SK-N-SH treated with all-trans-retinoic acid at 6 μM for 48 hours (cell line): Measurements from ENCODE around the gene SIX2.

Experiments
- ATAC-seq: fragments of 200-7000 bp; cut with Tn5 transposase; 3 replicates; pipeline ENCODE4 v1.9.1; 2020; ENCODE audit warnings: mild to moderate bottlenecking, moderate library complexity
- ARNTL ChIP-seq: fragments of 450-650 bp; formaldehyde crosslinking; IDR thresholded peaks from 2 replicates; pipeline ENCODE4 v1.5.0; 2020; ENCODE audit warnings: low read depth, mild to moderate bottlenecking, moderate library complexity, borderline replicate concordance
- BACH2 ChIP-seq: fragments of 250-450 bp; sonication (Bioruptor Pico); IDR thresholded peaks from 2 replicates; pipeline ENCODE4 v1.9.0; 2021; ENCODE audit warnings: mild to moderate bottlenecking, borderline replicate concordance
- CSDC2 ChIP-seq: fragments of 250-450 bp; sonication (Bioruptor Pico); IDR thresholded peaks from 2 replicates; pipeline ENCODE4 v1.5.0; 2020; ENCODE audit warnings: mild to moderate bottlenecking, moderate library complexity
- ESRRG ChIP-seq: fragments of 250-450 bp; sonication (Bioruptor Pico); IDR thresholded peaks from 2 replicates; pipeline ENCODE4 v1.6.1; 2021; ENCODE audit warnings: mild to moderate bottlenecking
- GLIS3 ChIP-seq: fragments of 250-450 bp; sonication (Bioruptor Pico); IDR thresholded peaks from 2 replicates; pipeline ENCODE4 v1.5.0; 2020; ENCODE audit warnings: mild to moderate bottlenecking, moderate library complexity
- OSR1 ChIP-seq: fragments of 250-450 bp; sonication (Bioruptor Pico); IDR thresholded peaks from 2 replicates; pipeline ENCODE4 v1.8.0; 2022; ENCODE audit warnings: moderate library complexity, mild to moderate bottlenecking, inconsistent platforms
- POU6F1 ChIP-seq: fragments of 250-450 bp; sonication (Bioruptor Pico); IDR thresholded peaks from 2 replicates; pipeline ENCODE4 v1.8.0; 2021; ENCODE audit warnings: low read depth, mild to moderate bottlenecking, moderate library complexity, borderline replicate concordance
- PPARA ChIP-seq: fragments of 250-450 bp; sonication (Bioruptor Pico); IDR thresholded peaks from 2 replicates; pipeline ENCODE4 v1.5.0; 2020; ENCODE audit warnings: mild to moderate bottlenecking, borderline replicate concordance
- SNAI2 ChIP-seq: fragments of 250-450 bp; sonication (Bioruptor Pico); IDR thresholded peaks from 2 replicates; pipeline ENCODE4 v1.5.0; 2020; ENCODE audit warnings: mild to moderate bottlenecking, moderate library complexity
- ZC3H10 ChIP-seq: fragments of 250-450 bp; sonication (Bioruptor Pico); IDR thresholded peaks from 2 replicates; pipeline ENCODE4 v1.5.1; 2021; ENCODE audit warnings: mild to moderate bottlenecking, moderate library complexity
- ZFP3 ChIP-seq: fragments of 250-450 bp; sonication (Bioruptor Pico); IDR thresholded peaks from 2 replicates; pipeline ENCODE4 v1.5.0; 2020; ENCODE audit warnings: mild to moderate bottlenecking, moderate library complexity
- ZFP30 ChIP-seq: fragments of 450-650 bp; formaldehyde crosslinking; IDR thresholded peaks from 2 replicates; pipeline ENCODE4 v1.5.0; 2022; ENCODE audit warnings: mild to moderate bottlenecking, moderate library complexity
- ZNF565 ChIP-seq: fragments of 450-650 bp; formaldehyde crosslinking; conservative IDR thresholded peaks from 2 replicates; pipeline ENCODE4 v1.5.0; 2020; ENCODE audit warnings: low read depth, mild to moderate bottlenecking, moderate library complexity
- ZNF70 ChIP-seq: fragments of 450-650 bp; formaldehyde crosslinking; IDR thresholded peaks from 2 replicates; pipeline ENCODE4 v1.5.0; 2020; ENCODE audit warnings: mild to moderate bottlenecking, moderate library complexity
- ZNF8 ChIP-seq: fragments of 450-650 bp; formaldehyde crosslinking; IDR thresholded peaks from 2 replicates; pipeline ENCODE4 v1.5.0; 2020; ENCODE audit warnings: mild to moderate bottlenecking, moderate library complexity
- TF ChIP-seq, protein P1 (sequence below): fragments of 250-450 bp; sonication (Bioruptor Pico); IDR thresholded peaks from 2 replicates; pipeline ENCODE4 v1.5.0; 2020; ENCODE audit warnings: mild to moderate bottlenecking, moderate library complexity
- TF ChIP-seq, protein P2 (sequence below): fragments of 250-450 bp; sonication (Bioruptor Pico); IDR thresholded peaks from 2 replicates; pipeline ENCODE4 v1.8.0; 2020; ENCODE audit warnings: mild to moderate bottlenecking, moderate library complexity, borderline replicate concordance
- TF ChIP-seq, protein P3 (sequence below): fragments of 250-450 bp; sonication (Bioruptor Pico); IDR thresholded peaks from 2 replicates; pipeline ENCODE4 v1.5.1; 2021; ENCODE audit warnings: mild to moderate bottlenecking, moderate library complexity

Gene SIX2

DNA sequence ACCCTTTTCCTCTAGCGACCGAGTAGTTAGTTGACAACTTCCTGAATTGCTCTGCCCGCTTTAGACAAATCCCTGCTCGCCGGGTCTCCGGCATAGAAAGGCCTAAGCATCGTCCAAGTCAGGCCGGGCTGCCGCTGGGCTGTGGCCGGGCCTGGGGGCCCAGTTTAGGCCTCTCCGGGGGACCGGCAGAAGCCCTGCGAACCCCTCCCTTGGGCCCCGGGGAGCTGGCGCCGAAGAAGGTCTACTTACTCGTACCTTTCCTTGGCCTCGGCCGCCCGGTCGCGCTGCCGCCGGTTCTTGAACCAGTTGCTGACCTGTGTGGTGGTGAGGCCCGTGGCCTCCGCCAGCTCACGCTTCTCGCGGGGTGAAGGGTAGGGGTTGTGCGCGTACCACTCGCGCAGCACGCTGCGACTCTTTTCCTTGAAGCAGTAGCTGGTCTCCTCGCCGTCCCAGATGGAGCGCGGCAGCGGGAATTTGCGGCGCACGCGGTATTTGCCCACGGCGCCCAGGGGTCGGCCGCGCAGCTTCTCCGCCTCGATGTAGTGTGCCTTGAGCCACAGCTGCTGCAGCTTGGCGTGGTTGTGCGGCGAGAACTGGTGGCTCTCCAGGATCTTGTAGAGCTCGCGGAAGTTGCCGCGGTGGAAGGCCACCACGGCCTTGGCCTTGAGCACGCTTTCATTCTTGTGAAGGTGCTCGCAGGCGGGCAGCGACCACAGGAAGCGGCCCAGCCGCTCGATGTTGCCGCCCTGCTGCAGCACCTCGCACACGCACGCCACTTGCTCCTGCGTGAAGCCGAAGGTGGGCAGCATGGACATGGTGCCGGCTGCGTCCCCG, 739 bp downstream of the SIX2 start:
- no peak for ATAC-seq
- TF ChIP-seq ZNF8 (CRISPR knock-in tag): no peak
- TF ChIP-seq OSR1: no peak
- no peak for TF ChIP-seq ZNF565 (CRISPR knock-in tag)
- TF ChIP-seq PPARA: no peak
- TF ChIP-seq ZFP3 (CRISPR knock-in tag): no peak
- TF ChIP-seq CSDC2 (CRISPR knock-in tag): no peak
- TF ChIP-seq, all 23 proteins: peak for 0

DNA sequence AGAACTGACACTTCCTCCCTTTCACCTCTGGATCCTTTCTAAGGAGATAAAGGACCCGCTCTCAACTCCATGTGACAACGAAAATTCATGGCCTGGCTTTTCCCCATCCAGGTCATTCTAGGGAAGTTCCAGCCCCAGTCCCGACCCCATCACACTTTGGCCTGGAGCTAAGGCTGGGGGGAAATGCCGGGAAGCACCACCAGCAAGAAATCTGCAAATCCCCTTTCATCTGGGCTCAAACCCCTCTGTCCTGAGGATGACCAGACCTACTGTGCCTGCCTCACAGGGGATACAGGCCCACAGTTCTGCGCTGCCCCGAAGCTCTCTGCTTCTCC, 1.3 kb downstream of the SIX2 start:
- no peak for TF ChIP-seq ZC3H10 (CRISPR knock-in tag)
- no peak for TF ChIP-seq PPARA
- no peak for TF ChIP-seq ZNF8 (CRISPR knock-in tag)
- no peak for TF ChIP-seq CSDC2 (CRISPR knock-in tag)
- TF ChIP-seq, protein P1, sequence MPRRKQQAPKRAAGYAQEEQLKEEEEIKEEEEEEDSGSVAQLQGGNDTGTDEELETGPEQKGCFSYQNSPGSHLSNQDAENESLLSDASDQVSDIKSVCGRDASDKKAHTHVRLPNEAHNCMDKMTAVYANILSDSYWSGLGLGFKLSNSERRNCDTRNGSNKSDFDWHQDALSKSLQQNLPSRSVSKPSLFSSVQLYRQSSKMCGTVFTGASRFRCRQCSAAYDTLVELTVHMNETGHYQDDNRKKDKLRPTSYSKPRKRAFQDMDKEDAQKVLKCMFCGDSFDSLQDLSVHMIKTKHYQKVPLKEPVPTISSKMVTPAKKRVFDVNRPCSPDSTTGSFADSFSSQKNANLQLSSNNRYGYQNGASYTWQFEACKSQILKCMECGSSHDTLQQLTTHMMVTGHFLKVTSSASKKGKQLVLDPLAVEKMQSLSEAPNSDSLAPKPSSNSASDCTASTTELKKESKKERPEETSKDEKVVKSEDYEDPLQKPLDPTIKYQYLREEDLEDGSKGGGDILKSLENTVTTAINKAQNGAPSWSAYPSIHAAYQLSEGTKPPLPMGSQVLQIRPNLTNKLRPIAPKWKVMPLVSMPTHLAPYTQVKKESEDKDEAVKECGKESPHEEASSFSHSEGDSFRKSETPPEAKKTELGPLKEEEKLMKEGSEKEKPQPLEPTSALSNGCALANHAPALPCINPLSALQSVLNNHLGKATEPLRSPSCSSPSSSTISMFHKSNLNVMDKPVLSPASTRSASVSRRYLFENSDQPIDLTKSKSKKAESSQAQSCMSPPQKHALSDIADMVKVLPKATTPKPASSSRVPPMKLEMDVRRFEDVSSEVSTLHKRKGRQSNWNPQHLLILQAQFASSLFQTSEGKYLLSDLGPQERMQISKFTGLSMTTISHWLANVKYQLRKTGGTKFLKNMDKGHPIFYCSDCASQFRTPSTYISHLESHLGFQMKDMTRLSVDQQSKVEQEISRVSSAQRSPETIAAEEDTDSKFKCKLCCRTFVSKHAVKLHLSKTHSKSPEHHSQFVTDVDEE (CRISPR knock-in tag): no peak
- TF ChIP-seq, protein P2, sequence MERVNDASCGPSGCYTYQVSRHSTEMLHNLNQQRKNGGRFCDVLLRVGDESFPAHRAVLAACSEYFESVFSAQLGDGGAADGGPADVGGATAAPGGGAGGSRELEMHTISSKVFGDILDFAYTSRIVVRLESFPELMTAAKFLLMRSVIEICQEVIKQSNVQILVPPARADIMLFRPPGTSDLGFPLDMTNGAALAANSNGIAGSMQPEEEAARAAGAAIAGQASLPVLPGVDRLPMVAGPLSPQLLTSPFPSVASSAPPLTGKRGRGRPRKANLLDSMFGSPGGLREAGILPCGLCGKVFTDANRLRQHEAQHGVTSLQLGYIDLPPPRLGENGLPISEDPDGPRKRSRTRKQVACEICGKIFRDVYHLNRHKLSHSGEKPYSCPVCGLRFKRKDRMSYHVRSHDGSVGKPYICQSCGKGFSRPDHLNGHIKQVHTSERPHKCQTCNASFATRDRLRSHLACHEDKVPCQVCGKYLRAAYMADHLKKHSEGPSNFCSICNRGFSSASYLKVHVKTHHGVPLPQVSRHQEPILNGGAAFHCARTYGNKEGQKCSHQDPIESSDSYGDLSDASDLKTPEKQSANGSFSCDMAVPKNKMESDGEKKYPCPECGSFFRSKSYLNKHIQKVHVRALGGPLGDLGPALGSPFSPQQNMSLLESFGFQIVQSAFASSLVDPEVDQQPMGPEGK (CRISPR knock-in tag): no peak
- no peak for TF ChIP-seq GLIS3 (CRISPR knock-in tag)
- TF ChIP-seq, protein P3, sequence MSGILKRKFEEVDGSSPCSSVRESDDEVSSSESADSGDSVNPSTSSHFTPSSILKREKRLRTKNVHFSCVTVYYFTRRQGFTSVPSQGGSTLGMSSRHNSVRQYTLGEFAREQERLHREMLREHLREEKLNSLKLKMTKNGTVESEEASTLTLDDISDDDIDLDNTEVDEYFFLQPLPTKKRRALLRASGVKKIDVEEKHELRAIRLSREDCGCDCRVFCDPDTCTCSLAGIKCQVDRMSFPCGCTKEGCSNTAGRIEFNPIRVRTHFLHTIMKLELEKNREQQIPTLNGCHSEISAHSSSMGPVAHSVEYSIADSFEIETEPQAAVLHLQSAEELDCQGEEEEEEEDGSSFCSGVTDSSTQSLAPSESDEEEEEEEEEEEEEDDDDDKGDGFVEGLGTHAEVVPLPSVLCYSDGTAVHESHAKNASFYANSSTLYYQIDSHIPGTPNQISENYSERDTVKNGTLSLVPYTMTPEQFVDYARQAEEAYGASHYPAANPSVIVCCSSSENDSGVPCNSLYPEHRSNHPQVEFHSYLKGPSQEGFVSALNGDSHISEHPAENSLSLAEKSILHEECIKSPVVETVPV (CRISPR knock-in tag): no peak
- TF ChIP-seq ZNF565 (CRISPR knock-in tag): no peak
- TF ChIP-seq ARNTL: no peak
- no peak for TF ChIP-seq OSR1
- no peak for TF ChIP-seq ESRRG
- TF ChIP-seq, all 23 proteins: peak for 0
- no peak for ATAC-seq

GRCh38 chr2:45006942-45007287, 2.3 kb downstream of the SIX2 start:
- no peak for ATAC-seq
- TF ChIP-seq PPARA (no peak), GLIS3 (CRISPR knock-in tag) (no peak), ESRRG (no peak), ZNF565 (CRISPR knock-in tag) (no peak), CSDC2 (CRISPR knock-in tag) (no peak), ZFP30 (no peak), POU6F1 (CRISPR knock-in tag) (no peak), ZC3H10 (CRISPR knock-in tag) (no peak), SNAI2 (CRISPR knock-in tag) (no peak), ZFP3 (CRISPR knock-in tag) (no peak), BACH2 (CRISPR knock-in tag) (no peak), ZNF70 (CRISPR knock-in tag) (no peak), OSR1 (no peak)
- TF ChIP-seq, protein P3 (CRISPR knock-in tag): no peak
- TF ChIP-seq, all 23 proteins: peak for 0
